ENCODE data around the gene SCGB3A1.

DNA sequence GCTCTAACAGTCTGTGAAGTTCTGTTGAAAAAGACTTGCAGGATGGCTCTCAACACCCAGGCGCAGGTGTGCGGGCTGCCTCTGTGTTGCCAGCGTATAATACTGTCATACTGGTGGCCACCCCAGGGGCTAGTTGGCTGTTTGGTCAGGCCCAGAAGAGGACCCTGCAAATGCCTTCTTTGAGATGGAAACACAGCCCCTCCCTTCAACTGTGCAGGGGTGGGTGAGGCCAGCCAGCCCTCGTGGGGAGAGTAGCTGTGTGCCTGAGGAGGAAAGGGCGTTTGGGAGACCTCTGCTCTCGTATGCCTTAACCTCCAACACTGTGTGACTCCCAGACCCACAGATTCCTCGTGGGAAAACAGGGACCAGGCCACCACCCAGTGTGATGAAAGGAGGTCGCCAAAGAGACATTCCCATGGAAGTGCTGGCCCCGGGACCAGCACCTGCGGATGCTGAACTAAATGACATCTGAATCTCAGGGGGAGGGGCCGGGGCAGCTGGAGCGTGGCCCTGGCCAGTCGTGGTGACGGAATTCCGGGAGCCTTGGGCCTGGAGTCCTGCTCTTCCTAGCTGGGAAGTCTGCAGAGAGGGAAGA, 11.3 kb upstream of the SCGB3A1 start:
- TF ChIP-seq RBM25 (IDR thresholded peaks at IDR 0.05; ENCODE audit: low read depth, low read length, severe bottlenecking) (no peak), CTCF (IDR thresholded peaks at IDR 0.05 in 2 of 3, conservative IDR thresholded peaks at IDR 0.05 in 1 of 3; ENCODE audit: insufficient read depth in 2 of 3, low read depth in 1 of 3, low read length in 3 of 3) (no peak), HDAC3 (IDR thresholded peaks at IDR 0.05; ENCODE audit: borderline replicate concordance, partially characterized antibody) (no peak), EHMT2 (IDR thresholded peaks at IDR 0.05) (no peak), SOX6 (IDR thresholded peaks at IDR 0.05) (no peak), EZH2 (IDR thresholded peaks at IDR 0.05; ENCODE audit: borderline replicate concordance, low read depth, low read length) (no peak), ZFP30 (CRISPR knock-in tag; IDR thresholded peaks at IDR 0.05; ENCODE audit: borderline replicate concordance) (no peak), ZNF431 (CRISPR knock-in tag; IDR thresholded peaks at IDR 0.05) (no peak)
- TF ChIP-seq, protein P1, sequence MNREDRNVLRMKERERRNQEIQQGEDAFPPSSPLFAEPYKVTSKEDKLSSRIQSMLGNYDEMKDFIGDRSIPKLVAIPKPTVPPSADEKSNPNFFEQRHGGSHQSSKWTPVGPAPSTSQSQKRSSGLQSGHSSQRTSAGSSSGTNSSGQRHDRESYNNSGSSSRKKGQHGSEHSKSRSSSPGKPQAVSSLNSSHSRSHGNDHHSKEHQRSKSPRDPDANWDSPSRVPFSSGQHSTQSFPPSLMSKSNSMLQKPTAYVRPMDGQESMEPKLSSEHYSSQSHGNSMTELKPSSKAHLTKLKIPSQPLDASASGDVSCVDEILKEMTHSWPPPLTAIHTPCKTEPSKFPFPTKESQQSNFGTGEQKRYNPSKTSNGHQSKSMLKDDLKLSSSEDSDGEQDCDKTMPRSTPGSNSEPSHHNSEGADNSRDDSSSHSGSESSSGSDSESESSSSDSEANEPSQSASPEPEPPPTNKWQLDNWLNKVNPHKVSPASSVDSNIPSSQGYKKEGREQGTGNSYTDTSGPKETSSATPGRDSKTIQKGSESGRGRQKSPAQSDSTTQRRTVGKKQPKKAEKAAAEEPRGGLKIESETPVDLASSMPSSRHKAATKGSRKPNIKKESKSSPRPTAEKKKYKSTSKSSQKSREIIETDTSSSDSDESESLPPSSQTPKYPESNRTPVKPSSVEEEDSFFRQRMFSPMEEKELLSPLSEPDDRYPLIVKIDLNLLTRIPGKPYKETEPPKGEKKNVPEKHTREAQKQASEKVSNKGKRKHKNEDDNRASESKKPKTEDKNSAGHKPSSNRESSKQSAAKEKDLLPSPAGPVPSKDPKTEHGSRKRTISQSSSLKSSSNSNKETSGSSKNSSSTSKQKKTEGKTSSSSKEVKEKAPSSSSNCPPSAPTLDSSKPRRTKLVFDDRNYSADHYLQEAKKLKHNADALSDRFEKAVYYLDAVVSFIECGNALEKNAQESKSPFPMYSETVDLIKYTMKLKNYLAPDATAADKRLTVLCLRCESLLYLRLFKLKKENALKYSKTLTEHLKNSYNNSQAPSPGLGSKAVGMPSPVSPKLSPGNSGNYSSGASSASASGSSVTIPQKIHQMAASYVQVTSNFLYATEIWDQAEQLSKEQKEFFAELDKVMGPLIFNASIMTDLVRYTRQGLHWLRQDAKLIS (CRISPR knock-in tag; IDR thresholded peaks at IDR 0.05) = no peak
